Esophagus squamous epithelium (tissue), 4 donors: ENCODE measurements around the gene ITGA6.

Experiments
- CTCF ChIP-seq, 6 experiments: fragments of 450-650 bp in 4 of 6; fragments of 200-600 bp in 2 of 6; sonication (generic) in 2 of 6; IDR thresholded peaks; one replicate each; pipeline ENCODE4 v1.5.1; 2016 to 2019; ENCODE audit warnings: antibody characterized with exemption in 6 of 6, mild to moderate bottlenecking in 4 of 6, moderate library complexity in 4 of 6
- POLR2A ChIP-seq, 4 donors: fragments of 450-650 bp; IDR thresholded peaks; one replicate each; pipeline ENCODE4 v1.6.1; 2017; ENCODE audit warnings: antibody characterized with exemption in 4 of 4, mild to moderate bottlenecking in 4 of 4, moderate library complexity in 3 of 4

- TF ChIP-seq CTCF (IDR thresholded peaks at IDR 0.05) (no peak), POLR2A (IDR thresholded peaks at IDR 0.05) (no peak)
Measured at GRCh38 chr2:172451923-172452322, 24.5 kb downstream of the ITGA6 start.
